NCI-H187 (cell line): ENCODE data around the gene RPA1.

Experiments
- DNase-seq, 2 experiments: peaks; one replicate each; lab custom pipeline; 2025; lab: John Stamatoyannopoulos, UW

The RPA1 gene

DNA sequence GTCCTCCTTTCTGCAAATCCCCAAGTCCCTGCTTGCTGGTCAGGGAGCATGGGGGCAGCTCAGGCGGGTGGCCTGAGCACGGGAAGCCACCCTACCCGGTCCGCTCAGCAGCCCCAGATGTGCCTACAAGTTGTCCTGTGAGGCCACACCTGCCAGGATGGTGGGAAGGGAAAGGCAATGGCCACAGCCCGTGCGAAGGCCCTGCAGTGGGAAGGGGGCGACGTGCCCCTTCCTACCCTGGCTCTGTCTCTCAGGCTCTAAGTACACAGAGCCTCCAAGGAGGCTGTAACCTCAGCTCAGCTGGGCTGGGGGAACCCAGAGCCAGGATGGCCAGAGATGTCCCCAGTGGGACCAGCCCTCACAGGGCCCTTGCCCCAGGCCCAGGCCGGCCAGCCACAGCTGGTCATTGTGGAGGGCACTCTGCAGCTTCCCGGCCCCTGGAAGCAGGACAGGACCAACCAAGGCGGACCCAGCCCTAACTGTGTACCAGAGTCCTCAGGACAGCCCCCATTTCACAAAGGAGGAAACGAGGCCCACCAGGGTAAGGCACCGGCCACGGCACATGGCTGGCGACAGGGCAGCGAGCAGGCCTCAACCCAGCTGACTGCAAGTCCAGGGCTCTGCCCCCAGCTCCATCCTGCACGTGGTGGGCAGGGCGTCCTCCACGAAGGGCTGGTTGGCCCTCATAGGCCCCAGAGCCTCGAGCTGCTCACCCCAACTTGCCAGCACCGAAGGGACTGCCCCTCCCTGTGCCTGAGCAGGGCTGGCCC lies 113.0 kb downstream of the RPA1 start:
- no peak for DNase-seq

DNA sequence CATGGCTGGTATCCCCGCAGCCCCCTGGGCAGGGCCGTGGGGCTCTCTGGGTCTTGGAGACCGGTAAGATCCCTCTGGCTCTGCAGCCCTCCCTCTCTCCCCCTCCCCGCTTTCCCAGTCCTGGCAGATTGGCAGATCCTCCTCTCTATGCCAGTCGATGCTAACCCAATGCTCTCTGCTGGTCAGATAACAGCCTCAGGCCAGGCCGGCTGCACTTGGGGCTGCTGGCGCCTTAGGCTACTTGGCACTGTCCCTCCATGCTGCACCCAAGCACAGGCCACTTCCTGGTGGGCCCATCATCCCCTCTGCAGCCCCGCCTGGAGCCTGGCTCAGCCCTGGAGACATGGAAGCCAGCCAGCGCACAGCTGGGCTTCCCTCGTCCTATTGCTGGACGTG lies 113.6 kb downstream of the RPA1 start:
- DNase-seq, result no peak

GRCh38 chr17:1945621-1946020 lies 115.8 kb downstream of the RPA1 start:
- DNase-seq, result no peak

- no peak for DNase-seq
These were observed 116.5 kb downstream of the RPA1 start for GRCh38 chr17:1946021-1946932.

GRCh38 chr17:1947229-1947742 lies 117.5 kb downstream of the RPA1 start:
- DNase-seq, result no peak

DNA sequence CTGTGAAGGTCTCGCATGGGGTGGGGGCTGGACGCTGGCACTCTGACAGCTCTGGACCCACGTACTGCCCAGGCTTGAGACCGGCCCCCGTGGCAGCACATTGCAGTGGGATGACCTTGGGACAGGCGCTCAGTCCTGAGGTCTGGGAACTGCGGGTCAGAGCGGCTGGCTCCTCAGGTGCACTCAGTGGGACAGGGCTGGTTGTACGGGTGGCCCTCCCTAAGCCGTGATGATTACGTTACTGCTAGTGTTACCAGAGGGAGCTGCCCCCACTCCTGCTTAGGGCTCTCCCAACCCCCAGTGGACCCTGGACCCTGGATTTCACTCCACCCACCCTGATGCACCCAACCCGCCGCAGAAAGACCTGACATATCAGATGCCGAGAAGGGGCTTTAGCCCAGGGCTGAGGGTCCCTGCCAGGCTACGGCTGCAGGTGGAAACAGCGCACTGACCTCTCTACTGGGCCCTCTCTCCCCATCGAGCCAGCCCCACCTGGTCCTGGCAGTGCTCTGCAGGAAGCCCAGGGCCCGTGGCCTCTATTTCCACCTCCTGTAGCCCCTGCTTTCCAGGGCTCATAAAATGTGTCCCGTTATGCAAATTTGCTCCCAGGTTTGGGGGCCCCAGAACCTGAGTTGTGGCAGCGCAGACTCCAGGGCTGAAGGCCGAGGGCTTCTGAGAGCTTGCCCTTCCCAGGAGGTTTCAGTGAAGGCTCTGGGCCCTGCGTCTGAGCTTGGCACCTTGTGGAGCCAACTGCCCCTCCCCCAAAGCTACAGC lies 118.1 kb downstream of the RPA1 start:
- DNase-seq, result no peak

DNA sequence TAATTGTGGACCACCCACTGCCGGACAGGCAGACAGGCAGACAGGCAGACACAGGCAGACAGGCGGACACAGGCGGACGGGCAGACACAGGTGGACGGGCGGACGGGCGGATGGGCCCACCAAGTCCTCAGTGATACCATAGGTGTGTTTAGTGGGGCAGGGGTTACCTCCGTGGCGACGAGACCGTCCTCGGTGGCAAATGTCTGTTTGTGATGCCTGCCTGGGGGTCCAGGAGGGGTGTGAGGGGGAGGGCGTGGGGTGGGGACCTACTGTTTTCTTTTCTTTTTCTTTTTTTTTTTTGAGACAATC lies 118.7 kb downstream of the RPA1 start:
- DNase-seq, result no peak
